Activated gamma-delta T cell treated with anti-CD3 and anti-CD28 coated beads, Interleukin-2, amount 50 U/mL, for 16 hours (primary cell): ENCODE measurements around the gene ACRBP.

Experiments
- DNase-seq: peaks from one replicate; pipeline ENCODE4 v3.0.0-alpha.2; 2020; ENCODE audit warnings: low read depth

Gene ACRBP

DNA sequence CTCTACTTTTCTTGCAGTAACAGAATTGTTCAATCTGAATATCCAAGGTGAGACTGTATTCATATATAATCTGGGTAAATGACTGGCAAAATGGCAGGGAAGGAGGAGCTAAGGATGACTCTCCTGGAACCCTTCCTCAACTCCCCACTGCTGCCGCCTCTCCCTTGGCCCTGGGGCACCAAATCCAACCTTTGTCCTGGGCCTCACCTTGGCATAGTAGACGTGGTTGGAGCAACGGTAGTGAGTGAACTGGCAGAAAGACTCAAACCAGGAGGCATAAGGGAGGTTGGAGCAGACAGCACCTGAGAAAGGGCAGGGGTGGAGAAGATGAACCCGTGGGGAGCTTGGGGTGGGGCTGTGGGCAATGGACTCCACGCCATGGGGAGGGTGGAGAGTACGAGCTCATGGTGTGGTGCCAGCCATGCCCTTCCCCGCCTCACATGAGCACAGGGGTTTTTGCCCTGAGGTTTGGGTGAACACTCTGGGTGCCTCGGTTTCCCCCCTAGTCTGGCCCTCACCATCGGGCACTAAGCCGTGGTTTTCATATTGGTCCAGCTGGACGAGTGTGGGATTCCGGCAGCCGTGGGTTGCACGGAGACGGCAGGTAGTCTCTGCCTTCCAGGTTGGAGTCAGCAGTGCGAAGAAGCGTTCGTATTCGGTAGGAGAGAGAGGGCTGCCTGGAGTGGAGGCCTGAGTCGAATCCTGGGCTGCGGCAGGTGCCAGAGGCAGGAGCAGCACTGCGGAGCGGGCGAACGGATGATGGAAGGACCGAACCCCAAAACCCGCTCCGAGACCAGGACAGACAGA lies 753 bp downstream of the ACRBP start:
- no peak for DNase-seq

DNA sequence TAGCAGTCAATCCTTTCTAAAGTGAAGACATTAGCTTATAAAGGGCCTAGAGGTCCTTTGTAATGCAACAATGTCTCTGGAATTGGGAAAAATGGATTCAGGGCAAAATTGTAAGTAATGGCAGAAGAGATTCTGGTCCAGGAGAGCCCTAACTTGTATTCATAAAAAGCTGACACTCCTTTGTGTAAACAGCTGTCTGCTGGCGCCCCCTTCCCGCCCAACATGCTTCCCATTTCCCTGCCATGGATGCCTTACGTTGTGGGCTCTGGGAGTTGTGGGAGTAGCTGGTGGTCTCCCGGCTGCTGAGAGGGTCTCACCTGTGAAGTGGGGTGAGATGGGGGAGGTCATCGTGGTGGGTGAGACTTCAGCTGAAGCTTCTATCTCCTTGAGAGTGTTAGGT lies 2.3 kb downstream of the ACRBP start:
- no peak for DNase-seq

DNA sequence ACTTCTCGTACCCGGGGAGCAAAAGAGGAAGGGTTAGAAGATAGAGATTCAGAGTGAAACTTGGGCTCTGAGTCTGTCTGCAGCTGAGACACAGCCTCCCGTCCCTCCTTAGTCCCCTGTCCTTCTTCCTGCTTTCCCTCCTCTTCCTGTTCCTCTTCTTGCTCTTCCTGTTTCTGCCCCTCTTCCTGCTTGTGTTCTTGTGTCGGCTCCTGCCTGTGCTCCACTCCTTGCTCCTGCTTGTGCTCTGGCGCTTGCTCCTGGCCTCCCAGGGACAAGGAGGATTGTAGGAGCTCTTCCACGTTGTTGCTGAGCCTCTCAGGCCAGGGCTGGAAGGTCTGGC lies 3.0 kb downstream of the ACRBP start:
- no peak for DNase-seq

DNA sequence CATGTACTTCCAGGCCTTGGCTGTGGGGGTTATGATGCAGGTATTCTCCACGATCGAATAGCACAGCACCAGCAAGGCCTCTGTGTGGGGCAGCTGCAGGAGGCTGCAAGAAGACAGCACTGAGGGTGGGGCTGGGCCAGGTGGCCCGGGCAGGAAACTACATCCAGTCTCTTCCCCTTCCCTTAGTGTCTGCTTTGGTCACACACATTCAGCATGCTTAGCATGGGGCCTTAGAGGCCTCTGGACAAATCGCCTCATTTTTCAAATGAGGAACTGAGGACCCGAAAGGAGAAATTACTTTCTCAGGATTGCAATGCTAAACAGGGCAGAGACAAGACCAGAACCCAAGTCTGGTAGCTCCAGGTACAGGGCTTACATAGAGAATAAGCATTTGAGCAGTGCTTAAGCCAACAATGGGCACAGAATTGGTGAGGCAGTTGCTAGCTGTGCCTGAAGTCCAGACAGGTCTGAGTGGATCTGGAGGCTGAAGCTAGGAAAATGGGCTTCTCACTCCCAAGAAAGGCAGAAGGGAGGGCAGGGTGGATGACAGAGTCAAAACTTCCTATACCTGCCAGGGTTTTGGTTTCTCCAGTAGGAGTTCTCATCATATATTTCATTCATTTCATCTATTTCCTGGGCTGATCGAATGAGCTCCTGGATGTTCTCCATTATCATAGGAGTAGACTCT lies 3.5 kb downstream of the ACRBP start:
- DNase-seq: no peak

DNA sequence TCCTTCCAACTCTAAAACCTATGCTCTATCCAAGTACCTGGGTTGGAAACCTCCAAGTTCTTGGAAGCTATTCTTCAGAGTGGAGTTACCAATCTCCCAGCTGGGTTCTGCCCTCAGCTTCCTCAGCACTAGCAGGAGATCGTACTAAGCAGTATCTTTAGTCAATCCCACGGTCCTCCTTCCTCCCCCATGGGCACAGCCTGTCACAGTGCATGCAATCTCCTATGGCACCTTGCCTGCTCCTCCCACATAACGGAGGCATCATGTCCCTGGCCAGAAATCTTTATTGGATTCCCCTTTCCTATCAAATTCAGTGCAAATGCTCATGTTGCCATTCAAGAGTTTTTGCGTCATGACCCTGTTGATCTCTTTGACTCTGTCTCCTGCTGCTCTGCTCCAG lies 6.1 kb downstream of the ACRBP start:
- DNase-seq: no peak

DNA sequence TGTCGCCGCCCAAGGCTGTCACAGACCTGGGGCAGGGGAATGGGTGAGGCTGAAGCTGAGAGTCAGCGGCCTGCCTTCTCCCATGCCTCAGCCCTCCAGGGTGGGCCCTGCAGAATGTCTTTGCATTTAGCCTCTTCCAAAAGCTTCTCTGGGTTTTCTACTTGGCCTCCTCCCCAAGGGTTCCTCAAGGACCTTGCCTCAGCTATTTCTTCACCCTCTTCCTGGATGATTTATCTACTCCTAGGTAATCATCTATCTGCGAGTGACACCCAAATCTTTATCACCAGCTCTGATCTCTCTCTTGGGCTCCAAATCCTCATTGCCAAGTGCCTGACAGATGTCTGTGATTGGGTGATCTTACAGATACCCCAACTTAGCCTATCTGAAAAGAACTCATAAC lies 6.7 kb downstream of the ACRBP start:
- DNase-seq: no peak

DNA sequence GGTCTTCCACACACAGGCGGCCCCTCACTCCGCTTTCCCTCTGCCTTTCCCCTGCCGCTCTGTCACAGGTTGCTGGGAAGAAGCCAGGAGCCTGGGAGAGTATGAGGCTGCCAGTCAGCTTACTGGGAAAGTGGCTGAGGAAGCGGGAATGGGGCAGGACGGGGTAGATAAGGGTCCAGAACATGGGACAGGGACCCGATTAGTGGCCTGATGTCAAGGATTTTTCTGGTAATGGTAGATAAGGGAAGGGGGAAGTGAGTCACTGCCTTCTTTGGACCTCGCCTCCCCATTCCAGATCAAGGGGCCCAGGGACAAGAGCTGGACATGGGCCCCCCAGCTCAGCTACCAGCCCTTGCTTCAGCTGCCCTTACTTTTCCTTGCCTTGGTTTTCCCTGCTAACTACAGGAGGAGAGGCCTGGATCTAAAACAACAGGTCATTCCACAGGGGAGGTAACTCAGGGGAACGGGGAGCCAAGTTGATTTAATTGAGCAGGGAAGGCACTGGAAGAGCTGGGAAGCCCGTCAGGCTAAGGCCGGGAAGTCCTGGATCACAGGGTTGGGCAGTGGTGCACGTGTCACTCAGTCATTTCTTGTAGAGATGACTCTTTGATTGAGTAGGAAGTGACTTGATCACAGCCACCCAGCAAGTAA lies 8.0 kb downstream of the ACRBP start:
- DNase-seq: no peak

DNA sequence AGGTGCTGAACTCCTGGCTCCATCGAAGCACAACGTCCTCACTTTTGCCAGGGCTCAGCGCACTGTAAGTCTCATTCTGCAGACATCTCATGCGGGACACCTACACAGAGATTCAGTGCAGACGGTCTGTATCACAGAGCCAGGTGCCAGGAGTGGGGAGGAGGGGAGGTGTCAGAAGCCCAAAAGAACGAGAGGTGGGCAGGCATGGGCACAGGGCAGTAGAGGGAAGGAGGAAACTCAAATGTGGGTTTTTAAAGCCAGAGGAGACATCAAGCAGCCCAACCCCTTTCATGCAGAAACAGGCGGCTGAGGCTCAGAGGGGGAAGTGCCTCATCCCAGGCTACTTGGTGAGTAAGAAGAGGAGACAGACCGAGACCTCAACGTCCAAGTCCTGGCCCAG lies 8.9 kb downstream of the ACRBP start:
- DNase-seq: no peak

DNA sequence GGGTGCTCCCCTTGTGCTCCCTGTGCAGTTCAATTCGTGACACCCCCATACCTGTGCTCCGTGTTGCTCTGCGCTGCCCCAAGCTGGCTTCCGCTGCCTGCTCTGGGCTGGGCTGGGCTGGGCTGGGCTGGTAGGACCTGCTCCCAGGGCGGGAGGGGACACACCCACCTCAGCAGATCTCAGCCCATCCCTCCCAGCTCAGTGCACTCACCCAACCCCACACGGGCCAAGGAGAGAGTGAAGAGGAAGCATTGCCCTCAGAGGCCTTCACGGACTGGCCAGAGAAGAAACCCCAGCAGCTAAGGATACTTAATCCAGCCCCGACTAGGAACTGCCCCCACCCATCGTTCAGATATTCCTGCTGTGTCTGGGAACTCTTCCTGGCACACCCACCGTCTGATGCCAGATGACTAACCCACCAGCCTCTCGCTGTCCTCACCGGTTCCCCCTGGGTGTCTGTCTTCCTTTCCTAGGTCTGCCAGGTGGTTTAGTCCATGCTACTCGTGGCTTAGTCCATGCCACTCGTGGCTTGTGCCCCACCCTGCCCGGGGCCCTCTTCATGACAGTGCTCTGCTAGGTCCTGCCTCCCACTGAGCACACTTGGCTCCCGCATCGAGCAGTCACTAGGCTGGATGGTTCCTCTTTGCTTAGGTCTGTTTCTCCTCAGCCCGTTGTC lies 11.2 kb downstream of the ACRBP start, which contains the start of gene LPAR5:
LPAR5 (minus strand) TSS at position 104 of the 676 bp plus-strand sequence. CDS start 14,711 bp downstream, outside the sequence.
- DNase-seq: no peak

DNA sequence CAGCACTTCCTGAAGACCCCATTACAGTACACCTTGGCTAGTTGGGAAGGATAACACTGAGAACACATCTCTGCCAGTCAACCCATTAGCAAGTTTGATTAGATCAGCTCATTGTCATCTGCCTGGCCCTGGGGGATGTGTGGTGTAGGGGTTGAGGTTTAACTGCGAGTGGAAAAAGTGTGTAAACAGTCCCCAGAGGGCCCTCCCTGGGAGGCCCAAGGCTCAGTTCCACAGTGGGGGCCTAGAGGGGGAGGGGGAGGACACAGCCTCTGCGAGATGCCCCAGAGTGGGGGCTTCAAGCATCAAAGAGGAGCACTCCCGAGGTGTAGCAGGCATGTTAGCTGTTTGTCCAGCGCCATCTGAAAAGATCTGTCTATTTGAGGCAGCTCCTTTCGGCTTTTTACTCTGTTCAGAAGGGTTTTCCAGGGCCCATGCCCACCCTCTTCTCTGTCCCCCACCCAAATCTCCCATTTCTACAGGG lies 11.8 kb downstream of the ACRBP start:
- peak; percentile 60 for DNase-seq

DNA sequence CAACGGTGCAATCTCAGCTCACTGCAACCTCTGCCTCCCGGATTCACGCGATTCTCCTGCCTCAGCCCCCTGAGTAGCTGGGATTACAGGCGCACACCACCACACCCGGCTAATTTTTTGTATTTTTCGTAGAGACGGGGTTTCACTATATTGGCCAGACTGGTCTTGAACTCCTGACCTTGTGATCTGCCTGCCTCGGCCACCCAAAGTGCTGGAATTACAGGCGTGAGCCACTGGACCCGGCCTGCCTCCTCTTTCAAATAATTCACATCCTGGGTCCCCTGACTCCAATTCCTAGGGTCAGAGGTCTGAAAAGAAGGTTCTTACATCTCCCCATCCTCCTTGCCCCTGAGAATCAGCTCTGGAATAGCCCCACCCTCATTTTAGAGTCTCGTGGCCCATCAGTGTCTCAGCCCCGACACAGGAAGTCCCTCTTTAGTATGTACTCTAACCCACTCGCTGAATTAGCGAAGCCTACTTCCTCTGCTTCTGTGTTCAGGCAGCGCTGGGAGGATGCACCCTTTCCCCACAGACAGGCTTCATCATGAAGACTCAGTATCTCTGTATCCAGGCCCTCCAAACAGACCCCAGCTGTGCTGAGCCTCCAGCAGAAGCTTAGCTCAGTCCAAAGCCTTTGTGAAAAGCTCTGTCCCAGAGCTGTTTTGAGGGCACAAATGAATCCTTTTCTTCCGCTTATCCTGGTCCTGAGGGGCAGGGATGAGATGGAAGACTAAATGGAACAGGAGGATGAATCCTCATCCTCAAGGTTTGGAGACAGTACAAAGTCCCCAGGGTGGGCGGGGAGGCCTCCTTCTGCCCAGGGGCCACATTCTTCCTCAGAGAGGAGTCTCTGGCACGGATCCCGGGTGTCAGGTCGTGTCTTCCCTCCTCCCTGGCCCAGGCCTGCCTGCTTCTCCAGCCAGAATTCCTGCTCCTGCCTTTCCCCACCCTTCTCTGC lies 14.9 kb downstream of the ACRBP start:
- no peak for DNase-seq

DNA sequence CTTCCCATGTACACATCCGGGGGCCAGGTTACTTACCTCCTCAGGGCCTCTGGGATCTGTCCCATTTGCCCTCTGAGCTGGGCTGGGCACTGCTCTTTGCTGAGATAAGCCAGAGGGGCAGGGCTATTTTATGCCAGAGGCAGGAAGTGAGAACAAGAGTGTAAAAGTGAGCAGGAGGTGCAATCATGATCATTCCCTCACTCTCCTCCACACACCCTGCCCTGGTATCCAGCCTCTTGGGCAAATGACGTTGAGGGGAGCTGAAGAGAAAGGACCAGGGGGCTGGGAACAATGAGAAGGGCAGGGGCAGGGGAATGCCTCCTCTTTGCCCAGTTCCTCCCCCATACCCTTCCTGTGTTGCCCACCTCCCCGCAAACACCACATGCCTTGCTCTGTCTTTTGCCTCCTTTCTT lies 15.7 kb downstream of the ACRBP start:
- DNase-seq: no peak

DNA sequence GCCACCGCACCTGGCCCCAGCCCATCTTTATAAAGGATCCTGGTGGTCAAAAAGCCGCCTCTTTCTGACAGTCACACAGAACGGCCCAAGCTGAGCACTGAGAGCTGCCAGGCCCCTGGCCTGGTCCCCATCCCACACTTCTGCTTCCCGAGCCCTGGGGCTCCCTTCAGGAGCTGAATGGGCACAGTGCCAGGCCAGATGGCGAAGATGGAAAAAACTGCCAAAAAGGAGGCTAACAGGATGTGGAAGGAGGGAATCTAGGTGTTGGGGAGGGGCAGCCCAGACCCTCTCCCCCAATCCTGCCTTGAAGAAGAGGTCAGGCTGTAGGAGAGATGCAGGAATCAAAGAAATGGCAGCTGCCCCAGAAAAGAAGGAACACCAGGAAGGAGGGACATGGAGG lies 16.5 kb downstream of the ACRBP start:
- DNase-seq: no peak

DNA sequence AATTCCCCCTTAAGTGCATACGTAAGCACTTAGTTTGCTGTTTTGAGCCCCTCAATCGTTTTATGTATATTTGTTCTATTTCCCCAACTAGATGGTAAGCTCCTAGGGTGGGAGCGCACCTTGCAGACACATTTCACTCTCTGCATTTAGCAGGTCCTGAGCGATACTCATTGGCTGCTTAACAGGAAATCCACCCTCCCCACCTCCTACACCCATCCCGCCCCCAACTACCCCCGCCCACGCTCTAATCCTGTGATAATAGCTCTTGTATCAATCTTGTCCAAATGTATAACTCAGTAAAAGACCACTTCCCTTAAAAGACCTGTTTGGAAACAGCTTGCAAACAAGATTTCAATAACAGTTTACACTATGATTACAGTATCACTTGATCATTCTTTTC lies 19.6 kb downstream of the ACRBP start:
- no peak for DNase-seq

DNA sequence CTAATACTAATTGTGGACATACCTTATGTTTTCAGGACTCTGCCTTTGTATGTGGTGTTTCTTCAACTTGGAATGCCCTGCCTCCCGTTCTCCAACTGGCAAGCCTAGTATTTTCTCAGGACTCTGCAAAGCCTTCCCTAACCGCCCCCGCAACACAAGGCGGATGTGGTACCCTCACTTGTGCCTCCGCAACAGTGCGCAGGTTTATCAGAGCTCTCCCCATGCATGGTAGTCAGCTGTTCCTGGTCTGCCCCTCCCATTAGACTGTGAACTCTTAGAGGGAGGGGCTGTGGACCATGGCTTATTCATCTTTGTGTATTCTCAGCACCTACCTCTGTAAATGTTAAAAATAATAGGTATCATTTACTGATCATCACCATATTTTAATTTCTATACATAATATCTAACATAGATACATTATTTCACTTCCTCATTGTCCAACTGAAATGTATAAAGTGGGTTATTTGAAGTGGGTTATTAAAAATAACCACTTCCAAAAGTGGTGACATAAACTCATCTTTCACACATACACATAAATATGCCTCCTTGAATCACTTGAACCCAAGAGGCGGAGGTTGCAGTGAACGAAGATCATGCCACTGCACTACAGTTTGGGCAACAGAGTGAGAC lies 20.5 kb downstream of the ACRBP start:
- DNase-seq: no peak

DNA sequence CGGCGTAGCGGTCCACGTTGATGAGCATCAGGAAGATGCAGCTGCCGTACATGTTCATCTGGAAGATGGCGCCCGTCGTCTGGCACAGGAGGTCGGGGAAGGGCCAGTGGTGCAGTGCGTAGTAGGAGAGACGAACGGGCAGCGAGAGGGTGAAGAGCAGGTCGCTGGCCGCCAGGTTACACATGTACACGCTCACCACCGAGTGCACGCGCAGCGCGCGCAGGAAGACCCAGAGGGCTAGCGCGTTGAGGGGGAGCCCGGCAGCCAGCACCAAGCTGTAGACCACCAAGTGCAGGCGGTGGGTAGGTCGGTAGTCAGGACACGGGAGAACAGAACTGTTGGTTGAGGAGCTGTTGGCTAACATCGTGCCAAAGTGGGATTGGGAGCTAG lies 26.4 kb downstream of the ACRBP start:
- DNase-seq: no peak

DNA sequence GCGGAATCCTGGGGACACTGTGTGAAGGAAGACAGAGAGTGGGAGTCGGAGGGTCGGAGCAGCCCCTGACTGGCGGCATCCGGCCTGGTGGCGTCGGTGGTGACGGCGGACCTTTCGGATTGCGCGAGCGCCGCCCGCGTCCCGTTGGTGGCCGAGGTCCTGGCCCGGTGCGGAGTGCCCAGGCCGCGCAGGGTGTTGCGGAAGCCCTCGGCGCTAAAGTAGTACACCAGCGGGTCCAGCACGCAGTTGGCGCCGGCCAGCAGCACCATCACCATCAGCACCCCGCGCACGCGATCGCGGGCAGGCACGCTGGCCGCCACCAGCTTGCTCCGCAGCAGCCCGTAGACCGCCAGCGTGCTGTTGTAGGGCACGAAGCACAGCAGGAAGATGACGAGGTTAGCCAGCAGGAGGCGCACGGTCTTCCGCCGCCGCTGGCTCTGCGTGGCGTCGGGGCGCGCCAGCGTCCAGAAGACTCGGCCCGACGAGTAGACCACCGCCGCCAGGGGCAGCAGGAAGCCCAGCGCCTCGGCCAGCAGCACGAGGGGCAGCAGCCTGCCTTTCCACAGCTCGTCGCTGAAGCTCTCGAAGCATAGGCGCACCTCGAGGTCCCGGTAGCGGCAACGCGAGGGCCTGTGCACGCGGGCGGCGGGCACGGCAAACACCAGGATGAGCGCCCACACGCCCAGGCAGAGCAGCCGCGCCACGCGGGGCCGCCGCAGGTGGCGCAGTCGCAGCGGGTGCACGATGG lies 26.9 kb downstream of the ACRBP start:
- DNase-seq: no peak

DNA sequence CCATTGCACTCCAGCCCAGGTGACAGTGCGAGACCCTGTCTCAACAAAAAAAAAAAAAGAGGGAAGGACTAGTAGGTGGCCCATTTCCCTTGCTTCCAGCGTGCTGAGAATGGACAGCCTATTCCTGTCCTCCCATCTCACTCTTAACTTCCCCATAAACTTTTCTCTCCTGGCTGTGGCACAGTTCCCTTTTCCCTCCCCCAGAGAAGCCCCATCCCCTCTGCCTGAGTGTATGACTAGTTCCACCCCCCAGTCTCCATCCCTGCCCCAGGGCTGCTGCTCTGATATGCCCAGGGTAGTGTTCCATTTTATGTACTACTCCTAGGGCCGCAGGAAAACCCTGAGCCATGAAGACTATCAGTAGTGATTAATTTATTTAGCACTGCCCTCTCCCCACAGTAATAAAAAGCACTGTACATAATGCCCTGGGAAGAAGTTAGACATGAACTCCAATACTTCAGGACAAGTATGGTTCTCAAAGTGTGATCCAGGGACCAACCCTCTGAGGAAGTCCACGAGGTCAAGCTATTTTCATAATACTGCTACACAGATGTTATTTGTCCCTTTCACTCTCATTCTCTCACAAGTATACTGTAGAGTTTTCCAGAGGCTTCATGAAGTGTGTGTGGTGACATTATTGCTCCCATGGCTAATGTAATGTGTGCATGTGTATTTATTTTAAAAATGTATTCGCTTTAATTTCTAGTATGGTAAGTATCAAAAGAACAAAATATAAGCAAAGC lies 28.6 kb downstream of the ACRBP start:
- no peak for DNase-seq

DNA sequence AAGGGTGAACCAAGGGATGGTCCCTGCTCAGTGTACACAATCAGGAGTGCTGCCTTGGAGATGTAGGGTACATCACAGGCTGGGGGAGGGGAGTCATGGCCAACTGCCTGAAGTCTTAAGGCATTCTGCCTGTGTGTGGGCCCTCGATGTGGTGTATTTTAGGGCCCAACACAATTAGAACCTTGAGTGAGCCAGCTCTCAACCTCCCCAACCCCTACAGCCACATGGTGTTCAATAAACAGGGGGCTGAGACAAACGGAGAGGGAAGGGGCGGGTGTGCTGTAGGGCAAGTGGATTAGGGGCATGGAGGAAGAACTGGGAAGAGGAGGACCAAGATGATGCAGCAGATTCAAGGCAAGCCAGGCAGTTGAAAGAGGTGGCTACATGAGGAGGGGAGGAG lies 31.4 kb downstream of the ACRBP start:
- no peak for DNase-seq
